GM10266 (cell line): ENCODE measurements around the gene PTPRD.

Experiments
- DNase-seq: peaks from one replicate; pipeline ENCODE4 v3.0.0; 2012; ENCODE audit errors: extremely low spot score
- CTCF ChIP-seq: IDR thresholded peaks from 2 replicates; pipeline ENCODE4 v1.5.1; 2012; ENCODE audit warnings: mild to moderate bottlenecking, low read depth; ENCODE audit not compliant: control insufficient read depth, insufficient read depth; ENCODE audit errors: missing control alignments

PTPRD gene

GRCh38 chr9:8863069-8863468 lies 1749.7 kb downstream of the PTPRD start:
- no peak for DNase-seq

GRCh38 chr9:8860925-8861324 lies 1751.9 kb downstream of the PTPRD start:
- no peak for TF ChIP-seq CTCF
- no peak for DNase-seq

More at GRCh38 chr9:8863069-8863468, 1749.7 kb downstream of the PTPRD start:
- TF ChIP-seq CTCF, result no peak

GRCh38 chr9:8860086-8860485 lies 1752.7 kb downstream of the PTPRD start:
- no peak for TF ChIP-seq CTCF
- DNase-seq, result no peak

- TF ChIP-seq CTCF, result no peak
- peak; percentile 8 for DNase-seq
Observed at GRCh38 chr9:8859416-8859815, 1753.4 kb downstream of the PTPRD start.

- TF ChIP-seq CTCF, result no peak
- no peak for DNase-seq
Observed at GRCh38 chr9:8858596-8859161, 1754.1 kb downstream of the PTPRD start.

- no peak for TF ChIP-seq CTCF
- DNase-seq, result no peak
Observed at GRCh38 chr9:8857926-8858595, 1754.7 kb downstream of the PTPRD start.

- TF ChIP-seq CTCF, result no peak
- peak; percentile 17 for DNase-seq
Observed at GRCh38 chr9:8857068-8857925, 1755.5 kb downstream of the PTPRD start.
